ENCODE measurements around the gene TOLLIP. TPM values are rescaled to one million over a fixed set of nuclear protein-coding genes. Genes with fewer than 3 reads are reported as not detected.

TOLLIP gene
- total and polyA plus RNA-seq, 2 of the 4 experiments (the other 2 are of a cell fraction), result 19.7 to 42.9 TPM

GRCh38 chr11:1281974-1282365 is 27.5 kb downstream of the TOLLIP start:
- Histone ChIP-seq H2BK120ac (ENCODE audit: low read depth, low read length) (no peak overlapping the region), H4K5ac (ENCODE audit: low read depth, low read length) (no peak overlapping the region), H3K4me3 (ENCODE audit: insufficient read depth, low read depth, low read length) (no peak overlapping the region), H2AFZ (replicated peaks; ENCODE audit: low read length, poor library complexity) (no peak overlapping the region), H3K4me2 (ENCODE audit: low read depth, low read length) (no peak overlapping the region), H2AK9ac (replicated peaks; ENCODE audit: low read depth, low read length, poor library complexity) (no peak overlapping the region), H3K9me3 (ENCODE audit: control insufficient read depth, insufficient read depth, low read length) (no peaks in the 10 kb centered on the region), H2BK15ac (ENCODE audit: low read depth, low read length) (no peak overlapping the region), H3K4me1 (ENCODE audit: control insufficient read depth, insufficient read depth, low read length) (no peaks in the 10 kb centered on the region), H2BK5ac (ENCODE audit: low read depth, low read length, poor library complexity, severe bottlenecking) (no peak overlapping the region), H4K8ac (ENCODE audit: low read depth in 2 of 2, low read length in 2 of 2) (no peak overlapping the region), H3K14ac (replicated peaks; ENCODE audit: low read depth, low read length) (no peak overlapping the region), H3K9ac (ENCODE audit: low read depth, low read length) (no peak overlapping the region), H3K27ac (ENCODE audit: insufficient read depth, low read length) (no peak overlapping the region), H3K36me3 (ENCODE audit: control insufficient read depth, insufficient read depth, low read length) (peaks cover 60% of the 10 kb centered on the region), H3K18ac (ENCODE audit: low read depth, low read length) (no peak overlapping the region), H2BK20ac (ENCODE audit: low read depth, low read length) (no peak overlapping the region), H3K9me1 (ENCODE audit: insufficient read depth, low read length) (0 out of 2 replicates have a peak, but pooled peaks cover 3% of the 10 kb centered on the region), H3K56ac (ENCODE audit: extremely low read depth, insufficient read depth, low read length) (no peak overlapping the region), H2AK5ac (ENCODE audit: low read depth, low read length) (no peak overlapping the region), H3K79me1 (ENCODE audit: low read depth in 1 of 2, low read length in 2 of 2) (peaks cover 3 to 9% of the 10 kb centered on the region in 2 experiments; a peak in 1 of 4 replicates), H4K20me1 (ENCODE audit: insufficient read depth, low read length) (0 out of 2 replicates have a peak, but pooled peaks cover 15% of the 10 kb centered on the region), H3K4ac (ENCODE audit: low read depth, low read length) (no peak overlapping the region), H4K91ac (ENCODE audit: insufficient read depth, low read depth, low read length) (no peak overlapping the region), H3K23ac (ENCODE audit: low read depth, low read length) (no peak overlapping the region), H3K27me3 (ENCODE audit: control insufficient read depth, insufficient read depth, low read length) (no peaks in the 10 kb centered on the region)
- in situ Hi-C loops (cut with MboI; ENCODE audit: low sequenced_read_pairs) (no loop called here), dilution Hi-C loops (cut with HindIII; ENCODE audit: low sequenced_read_pairs, unreplicated experiment) (no loop called here), intact Hi-C loops (cut with micrococcal nuclease) (no loop called here)
- TF ChIP-seq USF2 (IDR thresholded peaks at IDR 0.05; ENCODE audit: low read depth, low read length) (no peak), CHD1 (IDR thresholded peaks at IDR 0.05; ENCODE audit: low read depth, low read length) (no peak), RFX5 (IDR thresholded peaks at IDR 0.05; ENCODE audit: low read depth, low read length) (no peak), CTCF (conservative IDR thresholded peaks at IDR 0.05; ENCODE audit: low read depth, low read length) (no peak), POLR2A (IDR thresholded peaks at IDR 0.05; ENCODE audit: low read depth, low read length) (no peak), RAD21 (IDR thresholded peaks at IDR 0.05; ENCODE audit: low read length) (no peak), FOS (IDR thresholded peaks at IDR 0.05; ENCODE audit: low read depth, low read length) (no peak), CEBPB (IDR thresholded peaks at IDR 0.05; ENCODE audit: low read depth, low read length) (no peak), SMC3 (IDR thresholded peaks at IDR 0.05; ENCODE audit: low read depth, low read length) (no peak), MAFK (IDR thresholded peaks at IDR 0.05; ENCODE audit: low read depth, low read length) (no peak), BHLHE40 (IDR thresholded peaks at IDR 0.05; ENCODE audit: low read depth, low read length) (no peak), RCOR1 (IDR thresholded peaks at IDR 0.05; ENCODE audit: insufficient replicate concordance, low read length) (no peak), MAZ (IDR thresholded peaks at IDR 0.05; ENCODE audit: borderline replicate concordance, low read depth, low read length) (no peak), NFE2L2 (IDR thresholded peaks at IDR 0.05; ENCODE audit: low read depth, low read length) (no peak), MXI1 (IDR thresholded peaks at IDR 0.05; ENCODE audit: borderline replicate concordance, low read depth, low read length) (no peak)
- TF ChIP-seq, protein P1, sequence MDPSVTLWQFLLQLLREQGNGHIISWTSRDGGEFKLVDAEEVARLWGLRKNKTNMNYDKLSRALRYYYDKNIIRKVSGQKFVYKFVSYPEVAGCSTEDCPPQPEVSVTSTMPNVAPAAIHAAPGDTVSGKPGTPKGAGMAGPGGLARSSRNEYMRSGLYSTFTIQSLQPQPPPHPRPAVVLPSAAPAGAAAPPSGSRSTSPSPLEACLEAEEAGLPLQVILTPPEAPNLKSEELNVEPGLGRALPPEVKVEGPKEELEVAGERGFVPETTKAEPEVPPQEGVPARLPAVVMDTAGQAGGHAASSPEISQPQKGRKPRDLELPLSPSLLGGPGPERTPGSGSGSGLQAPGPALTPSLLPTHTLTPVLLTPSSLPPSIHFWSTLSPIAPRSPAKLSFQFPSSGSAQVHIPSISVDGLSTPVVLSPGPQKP (IDR thresholded peaks at IDR 0.05; ENCODE audit: borderline replicate concordance, low read depth, low read length), result no peak
- 60% methylated on average over 3 of the region's 3 CpGs; no CpG with 5 or more reads in 1 of the 2 experiments for WGBS, 2 experiments (ENCODE audit: extremely low coverage in 2 of 2, insufficient read length in 1 of 2)
- no TSS peak for BruUV-seq (replicated peaks)
- POLR2A ChIA-PET (ENCODE audit: unreplicated experiment), result no interaction called here
- ATAC-seq (ENCODE audit: low read depth) (no peak), DNase-seq (no peak)
- CTCF ChIA-PET, result no interaction called here

Measured in IMR-90 (cell line).